Right lobe of liver (tissue), 4 donors: ENCODE results near the gene MAPT.

Experiments
- POLR2A ChIP-seq: fragments of 450-650 bp; IDR thresholded peaks from one replicate; pipeline ENCODE4 v1.6.1; 2017; ENCODE audit warnings: antibody characterized with exemption, mild to moderate bottlenecking
- TF ChIP-seq, protein P1 (sequence below), 4 donors: fragments of 200-600 bp in 3 of 4; fragments of 450-650 bp in 1 of 4; IDR thresholded peaks; one replicate each; pipeline versions ENCODE4 v1.5.1 to v1.8.0; 2016 to 2022; ENCODE audit warnings: antibody characterized with exemption in 4 of 4, mild to moderate bottlenecking in 2 of 4
- donor health status: DM: no; HTN: no; CAD: no.
- donor health status: DM: no; HTN: no; CAD: no.
- donor health status: DM: no; HTN: yes; CAD: no.

- no peak for TF ChIP-seq POLR2A
- TF ChIP-seq, protein P1, sequence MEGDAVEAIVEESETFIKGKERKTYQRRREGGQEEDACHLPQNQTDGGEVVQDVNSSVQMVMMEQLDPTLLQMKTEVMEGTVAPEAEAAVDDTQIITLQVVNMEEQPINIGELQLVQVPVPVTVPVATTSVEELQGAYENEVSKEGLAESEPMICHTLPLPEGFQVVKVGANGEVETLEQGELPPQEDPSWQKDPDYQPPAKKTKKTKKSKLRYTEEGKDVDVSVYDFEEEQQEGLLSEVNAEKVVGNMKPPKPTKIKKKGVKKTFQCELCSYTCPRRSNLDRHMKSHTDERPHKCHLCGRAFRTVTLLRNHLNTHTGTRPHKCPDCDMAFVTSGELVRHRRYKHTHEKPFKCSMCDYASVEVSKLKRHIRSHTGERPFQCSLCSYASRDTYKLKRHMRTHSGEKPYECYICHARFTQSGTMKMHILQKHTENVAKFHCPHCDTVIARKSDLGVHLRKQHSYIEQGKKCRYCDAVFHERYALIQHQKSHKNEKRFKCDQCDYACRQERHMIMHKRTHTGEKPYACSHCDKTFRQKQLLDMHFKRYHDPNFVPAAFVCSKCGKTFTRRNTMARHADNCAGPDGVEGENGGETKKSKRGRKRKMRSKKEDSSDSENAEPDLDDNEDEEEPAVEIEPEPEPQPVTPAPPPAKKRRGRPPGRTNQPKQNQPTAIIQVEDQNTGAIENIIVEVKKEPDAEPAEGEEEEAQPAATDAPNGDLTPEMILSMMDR (IDR thresholded peaks at IDR 0.05), result no peak
Observed at GRCh38 chr17:45965812-45966211, 71.5 kb downstream of the MAPT start.
